B cell (primary cell): ENCODE measurements around the gene HOPX.

Experiments used
- EZH2 ChIP-seq: IDR thresholded peaks from 2 replicates; pipeline ENCODE4 v1.6.1; 2012; ENCODE audit warnings: borderline replicate concordance, low read depth, mild to moderate bottlenecking, moderate library complexity, low read length; ENCODE audit not compliant: insufficient read depth, poor library complexity, severe bottlenecking
- TF ChIP-seq, protein P1 (sequence below): fragments of 200-600 bp; IDR thresholded peaks from one replicate; pipeline ENCODE4 v1.8.0; 2022; ENCODE audit warnings: antibody characterized with exemption, mild to moderate bottlenecking

DNA sequence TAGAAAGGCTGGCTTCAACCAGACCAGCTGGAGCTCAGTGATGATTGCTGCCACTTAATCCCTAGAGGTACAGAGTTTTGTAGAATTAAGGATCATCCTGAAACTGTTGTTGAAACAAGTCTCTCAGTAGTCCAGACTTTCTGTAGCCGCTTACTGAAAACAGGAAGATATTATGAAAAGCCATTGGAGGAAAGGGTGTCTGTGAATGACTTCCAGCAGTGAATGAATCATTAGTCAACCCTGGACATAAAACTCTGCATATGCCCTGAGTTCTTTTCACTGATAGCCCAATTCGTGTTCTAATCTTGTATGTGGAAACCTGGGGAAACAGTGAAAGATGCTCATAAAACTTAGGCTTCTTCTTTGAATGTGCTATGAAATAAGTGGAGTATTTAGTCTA is 14.8 kb downstream of the HOPX start:
- TF ChIP-seq, protein P1, sequence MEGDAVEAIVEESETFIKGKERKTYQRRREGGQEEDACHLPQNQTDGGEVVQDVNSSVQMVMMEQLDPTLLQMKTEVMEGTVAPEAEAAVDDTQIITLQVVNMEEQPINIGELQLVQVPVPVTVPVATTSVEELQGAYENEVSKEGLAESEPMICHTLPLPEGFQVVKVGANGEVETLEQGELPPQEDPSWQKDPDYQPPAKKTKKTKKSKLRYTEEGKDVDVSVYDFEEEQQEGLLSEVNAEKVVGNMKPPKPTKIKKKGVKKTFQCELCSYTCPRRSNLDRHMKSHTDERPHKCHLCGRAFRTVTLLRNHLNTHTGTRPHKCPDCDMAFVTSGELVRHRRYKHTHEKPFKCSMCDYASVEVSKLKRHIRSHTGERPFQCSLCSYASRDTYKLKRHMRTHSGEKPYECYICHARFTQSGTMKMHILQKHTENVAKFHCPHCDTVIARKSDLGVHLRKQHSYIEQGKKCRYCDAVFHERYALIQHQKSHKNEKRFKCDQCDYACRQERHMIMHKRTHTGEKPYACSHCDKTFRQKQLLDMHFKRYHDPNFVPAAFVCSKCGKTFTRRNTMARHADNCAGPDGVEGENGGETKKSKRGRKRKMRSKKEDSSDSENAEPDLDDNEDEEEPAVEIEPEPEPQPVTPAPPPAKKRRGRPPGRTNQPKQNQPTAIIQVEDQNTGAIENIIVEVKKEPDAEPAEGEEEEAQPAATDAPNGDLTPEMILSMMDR: no peak
- no peak for TF ChIP-seq EZH2
